CD14-positive monocyte (primary cell): ENCODE data around the gene CDC42BPB. TPM values are rescaled to one million over a fixed set of nuclear protein-coding genes. Genes with fewer than 3 reads are reported as not detected.

Experiments used
- DNase-seq, 3 donors: peaks; one replicate each; pipeline ENCODE4 v3.0.0-alpha.2; 2011 to 2022
- H2AFZ ChIP-seq: 2 replicates; pipeline ENCODE4 v1.6.0; 2012; ENCODE audit warnings: mild to moderate bottlenecking, low read depth, low read length, inconsistent platforms; ENCODE audit not compliant: insufficient read depth, poor library complexity, severe bottlenecking
- H3K27ac ChIP-seq, 2 donors: 1 replicate in 1 of 2; 2 replicates in 1 of 2; pipeline ENCODE4 v1.5.1; 2012 to 2013; ENCODE audit warnings: low read length in 2 of 2, control low read depth in 1 of 2, inconsistent platforms in 1 of 2, low read depth in 1 of 2, mild to moderate bottlenecking in 1 of 2
- H3K27me3 ChIP-seq, 2 donors: one replicate each; pipeline versions ENCODE4 v1.6.0 to v1.6.1; 2011 to 2013; ENCODE audit warnings: low read length in 2 of 2; ENCODE audit not compliant: control insufficient read depth in 2 of 2, insufficient read depth in 2 of 2
- H3K36me3 ChIP-seq, 2 donors: replicated peaks in 1 of 2; 1 replicate in 1 of 2; 2 replicates in 1 of 2; pipeline versions ENCODE4 v1.5.1 to v1.6.1; 2012 to 2013; ENCODE audit warnings: low read length in 2 of 2, control low read depth in 1 of 2, inconsistent platforms in 1 of 2, mild to moderate bottlenecking in 1 of 2; ENCODE audit not compliant: insufficient read depth in 2 of 2, control insufficient read depth in 1 of 2
- H3K4me1 ChIP-seq, 2 donors: 1 replicate in 1 of 2; 2 replicates in 1 of 2; pipeline versions ENCODE4 v1.5.1 to v1.6.1; 2012 to 2013; ENCODE audit warnings: low read length in 2 of 2, control low read depth in 1 of 2, inconsistent platforms in 1 of 2, mild to moderate bottlenecking in 1 of 2, moderate library complexity in 1 of 2; ENCODE audit not compliant: insufficient read depth in 2 of 2, control insufficient read depth in 1 of 2
- H3K4me2 ChIP-seq: replicated peaks from 2 replicates; pipeline ENCODE3; 2012; ENCODE audit warnings: low read length, moderate library complexity, mild to moderate bottlenecking; ENCODE audit not compliant: poor library complexity, severe bottlenecking; ENCODE audit errors: extremely low read depth
- H3K4me3 ChIP-seq, 3 experiments: fragments of 200-600 bp in 1 of 3; sonication (generic) in 1 of 3; replicated peaks in 1 of 3; 1 replicate in 2 of 3; 2 replicates in 1 of 3; pipeline ENCODE4 v1.5.1; 2011 to 2013; ENCODE audit warnings: low read length in 3 of 3, mild to moderate bottlenecking in 3 of 3, control low read depth in 2 of 3, low read depth in 2 of 3, inconsistent platforms in 1 of 3, moderate library complexity in 1 of 3
- H3K79me2 ChIP-seq: 2 replicates; pipeline ENCODE4 v1.6.0; 2012; ENCODE audit warnings: mild to moderate bottlenecking, control low read depth, inconsistent platforms, low read length, moderate library complexity; ENCODE audit not compliant: insufficient read depth
- H3K9ac ChIP-seq: 2 replicates; pipeline ENCODE4 v1.6.0; 2017; ENCODE audit warnings: low read length, mild to moderate bottlenecking; ENCODE audit not compliant: insufficient read depth, poor library complexity, severe bottlenecking
- H3K9me3 ChIP-seq, 2 donors: replicated peaks in 1 of 2; 1 replicate in 1 of 2; 2 replicates in 1 of 2; pipeline versions ENCODE4 v1.5.1 to v1.6.1; 2012 to 2013; ENCODE audit warnings: low read length in 2 of 2, control low read depth in 1 of 2; ENCODE audit not compliant: control insufficient read depth in 1 of 2, insufficient read depth in 1 of 2
- H4K20me1 ChIP-seq: 2 replicates; pipeline ENCODE4 v1.6.0; 2012; ENCODE audit warnings: mild to moderate bottlenecking, low read length, control low read depth, moderate library complexity; ENCODE audit not compliant: insufficient read depth
- H3K27ac Mint-ChIP-seq, 7 donors: one replicate each; pipeline ENCODE4 v1.8.0; 2020; ENCODE audit warnings: mild to moderate bottlenecking in 7 of 7, mixed read lengths in 7 of 7, moderate library complexity in 6 of 7, inconsistent platforms in 2 of 7
- H3K27me3 Mint-ChIP-seq, 3 donors: one replicate each; pipeline ENCODE4 v1.8.0; 2021 to 2022; ENCODE audit warnings: low read depth in 3 of 3, mild to moderate bottlenecking in 3 of 3, mixed read lengths in 3 of 3, moderate library complexity in 3 of 3, inconsistent platforms in 1 of 3
- H3K36me3 Mint-ChIP-seq, 2 donors: one replicate each; pipeline ENCODE4 v1.8.0; 2020; ENCODE audit warnings: mixed read lengths in 2 of 2, inconsistent platforms in 1 of 2, mild to moderate bottlenecking in 1 of 2
- H3K4me1 Mint-ChIP-seq: one replicate; pipeline ENCODE4 v1.8.0; 2020; ENCODE audit warnings: mild to moderate bottlenecking, mixed read lengths
- H3K4me3 Mint-ChIP-seq, 2 donors: one replicate each; pipeline ENCODE4 v1.8.0; 2020; ENCODE audit warnings: mild to moderate bottlenecking in 2 of 2, mixed read lengths in 2 of 2, moderate library complexity in 1 of 2
- H3K9me3 Mint-ChIP-seq, 7 donors: one replicate each; pipeline ENCODE4 v1.8.0; 2020 to 2022; ENCODE audit warnings: mixed read lengths in 7 of 7, mild to moderate bottlenecking in 6 of 7, moderate library complexity in 6 of 7, inconsistent platforms in 2 of 7
- CTCF ChIP-seq: fragments of 200-600 bp; IDR thresholded peaks from one replicate; pipeline ENCODE4 v1.8.0; 2022; ENCODE audit warnings: antibody characterized with exemption, mild to moderate bottlenecking
- WGBS: methylation state at CpG from one replicate; pipeline ENCODE4 v1.1.5; 2013; ENCODE audit warnings: missing lambda C conversion rate; ENCODE audit not compliant: insufficient coverage; 5-methylcytosine and 5-hydroxymethylcytosine counted together
- intact Hi-C, 2 donors: fragments of 100-400 bp; cut with micrococcal nuclease; formaldehyde crosslinking; loops; one replicate each; pipeline versions ENCODE4 v1.15.0 to v1.15.1; 2023
- polyA plus RNA-seq, 3 donors: library from polyadenylated mRNA; depleted of rRNA in 1 of 3; unstranded in 2 of 3; stranded (reverse) in 1 of 3; fragments of 300-500 nt in 2 of 3; fragments of >200 nt in 1 of 3; fragmentation: Illumina TruSeq in 2 of 3; gene quantifications; 1 replicate in 2 of 3; 2 replicates in 1 of 3; pipeline ENCODE4 v1.2.3, GENCODE V29; 2012 to 2021

Gene CDC42BPB
- polyA plus RNA-seq, 3 donors = 0.25 to 19.0 (median 0.60) TPM

DNA sequence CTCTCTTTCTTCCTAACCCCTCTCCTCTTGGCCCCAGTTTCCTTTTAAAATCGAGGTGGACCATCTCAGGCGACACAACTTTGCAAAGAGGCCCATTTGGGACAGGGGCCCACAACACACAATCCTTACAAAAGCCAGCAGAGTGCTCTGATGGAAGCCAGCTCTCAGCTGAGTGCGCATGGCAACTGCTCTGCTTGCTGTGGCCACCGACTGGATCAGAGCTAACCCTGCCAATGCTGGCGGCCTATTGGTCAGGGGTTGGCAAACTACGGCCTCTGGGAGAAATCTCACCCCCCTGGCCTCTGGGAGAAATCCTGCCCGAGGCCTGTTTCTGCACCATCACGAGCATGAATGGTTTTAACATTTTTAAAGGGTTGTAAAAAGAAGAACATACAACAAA lies 79.9 kb downstream of the CDC42BPB start:
- H3K27me3 Mint-ChIP-seq = peaks cover 0 to 2% (median 2%) of the 10 kb centered on the region in 3 donors
- Histone ChIP-seq H2AFZ (no peak overlapping the region), H3K79me2 (no peaks in the 10 kb centered on the region), H3K4me1 (peaks cover 6 to 8% of the 10 kb centered on the region in 2 donors), H4K20me1 (no peaks in the 10 kb centered on the region), H3K4me2 (no peak overlapping the region), H3K27ac (no peak overlapping the region), H3K9me3 (no peaks in the 10 kb centered on the region), H3K9ac (no peak overlapping the region), H3K36me3 (peaks cover 14 to 68% of the 10 kb centered on the region in 2 donors), H3K4me3 (no peak overlapping the region), H3K27me3 (no peaks in the 10 kb centered on the region)
- DNase-seq = no peak
- H3K27ac Mint-ChIP-seq = no peak overlapping the region
- peaks cover 51 to 77% of the 10 kb centered on the region in 2 donors for H3K36me3 Mint-ChIP-seq
- WGBS = 98% methylated on average over 5 of the region's 8 CpGs
- H3K9me3 Mint-ChIP-seq = peaks cover 0 to 3% (median 0%) of the 10 kb centered on the region in 7 donors
- intact Hi-C loops = no loop called here
- TF ChIP-seq CTCF = no peak
- H3K4me1 Mint-ChIP-seq = peaks cover 17% of the 10 kb centered on the region
- no peak overlapping the region for H3K4me3 Mint-ChIP-seq

- Histone ChIP-seq H2AFZ (no peak overlapping the region), H3K4me3 (no peak overlapping the region), H3K9ac (no peak overlapping the region), H4K20me1 (no peaks in the 10 kb centered on the region), H3K27me3 (no peaks in the 10 kb centered on the region), H3K4me2 (no peak overlapping the region), H3K79me2 (no peaks in the 10 kb centered on the region), H3K4me1 (peaks cover 6 to 8% of the 10 kb centered on the region in 2 donors), H3K9me3 (no peaks in the 10 kb centered on the region), H3K36me3 (peaks cover 26 to 72% of the 10 kb centered on the region in 2 donors), H3K27ac (no peak overlapping the region)
- WGBS = 97% methylated on average over 14 of the region's 17 CpGs
- peaks cover 17% of the 10 kb centered on the region for H3K4me1 Mint-ChIP-seq
- intact Hi-C loops = no loop called here
- peaks cover 0 to 5% (median 0%) of the 10 kb centered on the region in 7 donors for H3K9me3 Mint-ChIP-seq
- TF ChIP-seq CTCF = no peak
- H3K36me3 Mint-ChIP-seq = peaks cover 56 to 83% of the 10 kb centered on the region in 2 donors
- DNase-seq = no peak
- H3K27me3 Mint-ChIP-seq = peaks cover 0 to 4% (median 2%) of the 10 kb centered on the region in 3 donors
- no peak overlapping the region for H3K4me3 Mint-ChIP-seq
- no peak overlapping the region for H3K27ac Mint-ChIP-seq
These were observed 81.7 kb downstream of the CDC42BPB start for GRCh38 chr14:102975662-102976061.
